C4-2B (cell line): ENCODE results near the gene FES.

Experiments used
- ZFX ChIP-seq: fragments of 450-650 bp; IDR thresholded peaks from 2 replicates; pipeline ENCODE4 v1.6.1; 2017
- TF ChIP-seq, protein P1 (sequence below): fragments of 450-650 bp; conservative IDR thresholded peaks from 2 replicates; pipeline ENCODE4 v1.5.1; 2017; ENCODE audit warnings: mild to moderate bottlenecking

DNA sequence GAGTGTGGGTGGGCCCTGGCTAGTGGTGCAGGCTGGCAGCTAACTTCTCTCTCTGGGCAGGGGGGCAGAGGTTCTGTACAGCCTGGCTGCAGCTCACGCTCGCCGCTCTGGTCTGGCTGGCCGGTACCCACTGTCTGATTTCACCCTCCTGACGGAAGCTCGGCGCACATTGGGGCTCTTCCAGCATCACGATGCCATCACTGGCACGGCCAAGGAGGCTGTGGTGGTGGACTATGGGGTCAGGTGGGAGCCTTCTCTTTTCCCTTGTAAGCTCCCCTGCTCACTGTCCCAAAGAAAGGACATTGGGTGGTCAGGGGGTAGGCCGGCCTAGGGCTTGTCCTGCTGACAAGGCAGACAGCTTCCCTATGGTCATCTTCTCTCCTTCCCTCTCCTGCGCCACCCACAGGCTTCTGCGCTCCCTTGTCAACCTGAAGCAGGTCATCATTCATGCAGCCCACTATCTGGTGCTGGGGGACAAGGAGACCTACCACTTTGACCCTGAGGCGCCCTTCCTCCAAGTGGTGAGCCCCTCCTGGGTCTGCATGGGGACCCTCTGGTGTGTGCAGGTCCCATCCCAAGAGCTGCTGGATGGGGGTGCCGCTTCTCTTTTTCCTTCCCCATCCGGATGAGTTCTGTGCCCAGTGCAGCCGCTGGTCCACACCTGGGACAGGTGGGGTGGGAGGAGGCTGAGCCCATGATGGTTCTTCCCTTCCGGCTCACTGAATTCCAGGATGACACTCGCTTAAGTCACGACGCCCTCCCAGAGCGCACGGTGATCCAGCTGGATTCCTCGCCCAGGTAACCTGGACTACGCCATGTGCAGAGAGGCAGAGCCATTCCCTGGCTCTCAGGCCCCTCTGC, 26.4 kb downstream of the FES start:
- TF ChIP-seq, protein P1, sequence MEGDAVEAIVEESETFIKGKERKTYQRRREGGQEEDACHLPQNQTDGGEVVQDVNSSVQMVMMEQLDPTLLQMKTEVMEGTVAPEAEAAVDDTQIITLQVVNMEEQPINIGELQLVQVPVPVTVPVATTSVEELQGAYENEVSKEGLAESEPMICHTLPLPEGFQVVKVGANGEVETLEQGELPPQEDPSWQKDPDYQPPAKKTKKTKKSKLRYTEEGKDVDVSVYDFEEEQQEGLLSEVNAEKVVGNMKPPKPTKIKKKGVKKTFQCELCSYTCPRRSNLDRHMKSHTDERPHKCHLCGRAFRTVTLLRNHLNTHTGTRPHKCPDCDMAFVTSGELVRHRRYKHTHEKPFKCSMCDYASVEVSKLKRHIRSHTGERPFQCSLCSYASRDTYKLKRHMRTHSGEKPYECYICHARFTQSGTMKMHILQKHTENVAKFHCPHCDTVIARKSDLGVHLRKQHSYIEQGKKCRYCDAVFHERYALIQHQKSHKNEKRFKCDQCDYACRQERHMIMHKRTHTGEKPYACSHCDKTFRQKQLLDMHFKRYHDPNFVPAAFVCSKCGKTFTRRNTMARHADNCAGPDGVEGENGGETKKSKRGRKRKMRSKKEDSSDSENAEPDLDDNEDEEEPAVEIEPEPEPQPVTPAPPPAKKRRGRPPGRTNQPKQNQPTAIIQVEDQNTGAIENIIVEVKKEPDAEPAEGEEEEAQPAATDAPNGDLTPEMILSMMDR: no peak
- TF ChIP-seq ZFX: no peak
